IMR-90 (cell line): ENCODE results near the gene SLN. TPM values are rescaled to one million over a fixed set of nuclear protein-coding genes. Genes with fewer than 3 reads are reported as not detected.

Source experiments
- ATAC-seq: fragments of 200-7000 bp; cut with Tn5 transposase; 2 replicates; pipeline ENCODE4 v1.9.1; 2020; ENCODE audit warnings: low read depth, mild to moderate bottlenecking, moderate library complexity
- BruUV-seq: library from RNA; stranded (reverse); fragments of 400-500 nt; replicated peaks from 2 replicates; lab custom pipeline; 2021; lab: Mats Ljungman, UMichigan
- CTCF ChIA-PET: fragments of 300-600 bp; formaldehyde crosslinking; extraction: SDS; loops from one replicate; lab custom pipeline; 2021; ENCODE audit warnings: antibody characterized with exemption; lab: Yijun Ruan, JAX
- POLR2A ChIA-PET: fragments of 300-600 bp; sonication (Branson Sonifier 250); formaldehyde crosslinking; loops from one replicate; lab custom pipeline; 2022; ENCODE audit warnings: antibody characterized with exemption; ENCODE audit not compliant: unreplicated experiment; lab: Charles Lee
- DNase-seq: peaks from one replicate; pipeline ENCODE4 v3.0.0; 2013
- H2AFZ ChIP-seq: replicated peaks from 2 replicates; pipeline ENCODE3; 2013; ENCODE audit warnings: low read length, mild to moderate bottlenecking; ENCODE audit not compliant: poor library complexity
- H2AK5ac ChIP-seq: 2 replicates; pipeline ENCODE4 v1.6.1; 2013; ENCODE audit warnings: low read depth, low read length, inconsistent platforms
- H2AK9ac ChIP-seq: replicated peaks from 2 replicates; pipeline ENCODE3; 2013; ENCODE audit warnings: mild to moderate bottlenecking, low read depth, low read length, moderate library complexity; ENCODE audit not compliant: poor library complexity
- H2BK120ac ChIP-seq: 2 replicates; pipeline ENCODE4 v1.6.1; 2013; ENCODE audit warnings: low read depth, low read length, inconsistent platforms
- H2BK15ac ChIP-seq: 3 replicates; pipeline ENCODE4 v1.6.1; 2013; ENCODE audit warnings: low read depth, low read length, inconsistent platforms
- H2BK20ac ChIP-seq: 2 replicates; pipeline ENCODE4 v1.6.1; 2013; ENCODE audit warnings: low read depth, mild to moderate bottlenecking, inconsistent platforms, low read length, moderate library complexity
- H2BK5ac ChIP-seq: 2 replicates; pipeline ENCODE4 v1.6.1; 2013; ENCODE audit warnings: mild to moderate bottlenecking, low read depth, low read length, inconsistent platforms; ENCODE audit not compliant: poor library complexity, severe bottlenecking
- H3K14ac ChIP-seq: replicated peaks from 2 replicates; pipeline ENCODE4 v1.6.1; 2013; ENCODE audit warnings: low read depth, low read length, inconsistent platforms
- H3K18ac ChIP-seq: 2 replicates; pipeline ENCODE4 v1.6.1; 2013; ENCODE audit warnings: low read depth, low read length, control low read depth
- H3K23ac ChIP-seq: 2 replicates; pipeline ENCODE4 v1.6.1; 2013; ENCODE audit warnings: low read depth, low read length, inconsistent platforms
- H3K27ac ChIP-seq: 2 replicates; pipeline ENCODE4 v1.5.1; 2013; ENCODE audit warnings: mild to moderate bottlenecking, control low read depth, low read length; ENCODE audit not compliant: insufficient read depth
- H3K27me3 ChIP-seq: 2 replicates; pipeline ENCODE4 v1.6.1; 2013; ENCODE audit warnings: low read length; ENCODE audit not compliant: control insufficient read depth, insufficient read depth
- H3K36me3 ChIP-seq: 2 replicates; pipeline ENCODE4 v1.6.1; 2013; ENCODE audit warnings: low read length, mixed read lengths; ENCODE audit not compliant: control insufficient read depth, insufficient read depth
- H3K4ac ChIP-seq: 2 replicates; pipeline ENCODE4 v1.6.1; 2013; ENCODE audit warnings: low read depth, low read length, inconsistent platforms
- H3K4me1 ChIP-seq: 2 replicates; pipeline ENCODE4 v1.6.1; 2013; ENCODE audit warnings: low read length, mixed read lengths; ENCODE audit not compliant: control insufficient read depth, insufficient read depth
- H3K4me2 ChIP-seq: 2 replicates; pipeline ENCODE4 v1.6.1; 2013; ENCODE audit warnings: low read depth, mild to moderate bottlenecking, control low read depth, low read length, moderate library complexity
- H3K4me3 ChIP-seq: 2 replicates; pipeline ENCODE4 v1.5.1; 2013; ENCODE audit warnings: low read depth, mild to moderate bottlenecking, control low read depth, low read length, moderate library complexity; ENCODE audit not compliant: insufficient read depth
- H3K56ac ChIP-seq: 2 replicates; pipeline ENCODE4 v1.6.1; 2013; ENCODE audit warnings: low read length, inconsistent platforms; ENCODE audit not compliant: insufficient read depth; ENCODE audit errors: extremely low read depth
- H3K79me1 ChIP-seq, 2 experiments: 2 replicates each; pipeline ENCODE4 v1.6.1; 2013; ENCODE audit warnings: low read length in 2 of 2, inconsistent platforms in 1 of 2, low read depth in 1 of 2
- H3K9ac ChIP-seq: 2 replicates; pipeline ENCODE4 v1.6.1; 2013; ENCODE audit warnings: low read depth, low read length, control low read depth
- H3K9me1 ChIP-seq: 2 replicates; pipeline ENCODE4 v1.6.1; 2013; ENCODE audit warnings: low read length, inconsistent platforms; ENCODE audit not compliant: insufficient read depth
- H3K9me3 ChIP-seq: 2 replicates; pipeline ENCODE4 v1.6.1; 2013; ENCODE audit warnings: low read length; ENCODE audit not compliant: control insufficient read depth, insufficient read depth
- H4K20me1 ChIP-seq: 2 replicates; pipeline ENCODE4 v1.6.1; 2013; ENCODE audit warnings: low read length, inconsistent platforms; ENCODE audit not compliant: insufficient read depth
- H4K5ac ChIP-seq: 2 replicates; pipeline ENCODE4 v1.6.1; 2013; ENCODE audit warnings: mild to moderate bottlenecking, low read depth, low read length, control low read depth
- H4K8ac ChIP-seq, 2 experiments: 2 replicates each; pipeline ENCODE4 v1.6.1; 2013; ENCODE audit warnings: low read depth in 2 of 2, low read length in 2 of 2, control low read depth in 1 of 2, inconsistent platforms in 1 of 2
- H4K91ac ChIP-seq: 2 replicates; pipeline ENCODE4 v1.6.1; 2013; ENCODE audit warnings: low read depth, low read length, inconsistent platforms; ENCODE audit not compliant: insufficient read depth
- BHLHE40 ChIP-seq: fragments of 150-350 bp; IDR thresholded peaks from 2 replicates; pipeline ENCODE4 v1.6.1; 2016; ENCODE audit warnings: mild to moderate bottlenecking, low read depth, low read length
- CEBPB ChIP-seq: IDR thresholded peaks from 2 replicates; pipeline ENCODE4 v1.6.1; 2012; ENCODE audit warnings: low read depth, low read length, improper control_type of control experiment
- CHD1 ChIP-seq: IDR thresholded peaks from 2 replicates; pipeline ENCODE4 v1.6.1; 2012; ENCODE audit warnings: low read depth, low read length, improper control_type of control experiment
- FOS ChIP-seq: fragments of 150-350 bp; IDR thresholded peaks from 2 replicates; pipeline ENCODE4 v1.6.1; 2016; ENCODE audit warnings: low read depth, low read length
- MAFK ChIP-seq: IDR thresholded peaks from 2 replicates; pipeline ENCODE4 v1.6.1; 2012; ENCODE audit warnings: low read depth, low read length, improper control_type of control experiment
- MAZ ChIP-seq: IDR thresholded peaks from 2 replicates; pipeline ENCODE4 v1.6.1; 2012; ENCODE audit warnings: low read depth, mild to moderate bottlenecking, low read length, improper control_type of control experiment, moderate library complexity, borderline replicate concordance
- MXI1 ChIP-seq: IDR thresholded peaks from 2 replicates; pipeline ENCODE4 v1.6.1; 2012; ENCODE audit warnings: low read depth, mild to moderate bottlenecking, low read length, moderate library complexity, borderline replicate concordance
- NFE2L2 ChIP-seq: fragments of 150-350 bp; IDR thresholded peaks from 2 replicates; pipeline ENCODE4 v1.6.1; 2016; ENCODE audit warnings: low read depth, mild to moderate bottlenecking, low read length
- POLR2A ChIP-seq: IDR thresholded peaks from 2 replicates; pipeline ENCODE4 v1.6.1; 2012; ENCODE audit warnings: mild to moderate bottlenecking, low read depth, low read length
- RAD21 ChIP-seq: IDR thresholded peaks from 2 replicates; pipeline ENCODE4 v1.6.1; 2012; ENCODE audit warnings: low read length, improper control_type of control experiment
- RCOR1 ChIP-seq: IDR thresholded peaks from 2 replicates; pipeline ENCODE4 v1.6.1; 2012; ENCODE audit warnings: mild to moderate bottlenecking, low read length, improper control_type of control experiment; ENCODE audit not compliant: insufficient replicate concordance
- RFX5 ChIP-seq: IDR thresholded peaks from 2 replicates; pipeline ENCODE4 v1.8.0; 2012; ENCODE audit warnings: low read depth, mild to moderate bottlenecking, low read length, moderate library complexity
- SMC3 ChIP-seq: fragments of 150-350 bp; IDR thresholded peaks from 2 replicates; pipeline ENCODE4 v1.6.1; 2016; ENCODE audit warnings: low read depth, mild to moderate bottlenecking, antibody characterized with exemption, low read length, moderate library complexity
- WGBS, 2 experiments: methylation state at CpG; one replicate each; pipeline versions ENCODE4 v1.1.5 to v1.1.7; 2013; ENCODE audit warnings: missing lambda C conversion rate in 2 of 2; ENCODE audit not compliant: insufficient read length in 1 of 2; ENCODE audit errors: extremely low coverage in 2 of 2; 5-methylcytosine and 5-hydroxymethylcytosine counted together
- dilution Hi-C: fragments of 300-500 bp; cut with HindIII; formaldehyde crosslinking; loops from one replicate; pipeline ENCODE4 v1.14.3; 2018; ENCODE audit warnings: low sequenced_read_pairs; ENCODE audit not compliant: unreplicated experiment
- in situ Hi-C: fragments of 300-500 bp; cut with MboI; formaldehyde crosslinking; loops from 3 replicates; pipeline ENCODE4 v1.14.3; 2019; ENCODE audit warnings: low sequenced_read_pairs, inconsistent platforms, mixed read lengths
- intact Hi-C: fragments of 100-400 bp; cut with micrococcal nuclease; formaldehyde crosslinking; loops from 2 replicates; pipeline ENCODE4 v1.10.0; 2022
- polyA plus RNA-seq, 3 experiments: library from polyadenylated mRNA; depleted of rRNA; stranded (reverse); fragments of >200 nt; gene quantifications; 2 replicates each; pipeline ENCODE4 v1.2.3, GENCODE V29; 2012; ENCODE audit warnings: low replicate concordance in 1 of 3
- total RNA-seq: library from RNA; depleted of rRNA; stranded (reverse); fragments of >200 nt; gene quantifications from 2 replicates; pipeline ENCODE4 v1.2.3, GENCODE V29; 2012
- TF ChIP-seq, protein P1 (sequence below): fragments of 150-350 bp; IDR thresholded peaks from 2 replicates; pipeline ENCODE4 v1.6.1; 2017; ENCODE audit warnings: mild to moderate bottlenecking, antibody characterized with exemption, low read length, low read depth
- TF ChIP-seq, protein P2 (sequence below): conservative IDR thresholded peaks from 2 replicates; pipeline ENCODE4 v1.5.1; 2012; ENCODE audit warnings: mild to moderate bottlenecking, low read depth, low read length, improper control_type of control experiment
- TF ChIP-seq, protein P3 (sequence below): fragments of 150-350 bp; IDR thresholded peaks from 2 replicates; pipeline ENCODE4 v1.6.1; 2016; ENCODE audit warnings: low read depth, mild to moderate bottlenecking, low read length, moderate library complexity, borderline replicate concordance

SLN gene
- total and polyA plus RNA-seq, 2 of the 4 experiments (the other 2 are of a cell fraction), result not detected

DNA sequence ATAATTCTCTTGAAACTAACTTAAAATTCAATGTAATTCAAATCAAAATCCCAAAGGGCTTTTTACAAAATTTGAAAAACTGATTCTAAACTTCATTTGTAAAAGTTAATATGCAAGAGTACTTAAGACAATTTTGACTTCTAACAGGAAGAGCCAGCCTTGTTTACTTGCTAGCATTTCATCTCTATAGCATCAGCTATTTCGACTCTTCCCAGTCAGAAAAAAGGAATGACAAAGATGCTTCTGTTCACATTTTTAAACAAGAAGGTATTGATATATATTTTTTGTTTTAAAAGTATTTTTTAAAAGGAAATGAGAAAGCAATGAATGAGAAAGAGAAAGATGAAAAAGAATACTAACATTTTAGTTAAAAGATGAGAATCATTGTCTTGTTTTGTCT, 16.4 kb downstream of the SLN start:
- TF ChIP-seq, protein P1, sequence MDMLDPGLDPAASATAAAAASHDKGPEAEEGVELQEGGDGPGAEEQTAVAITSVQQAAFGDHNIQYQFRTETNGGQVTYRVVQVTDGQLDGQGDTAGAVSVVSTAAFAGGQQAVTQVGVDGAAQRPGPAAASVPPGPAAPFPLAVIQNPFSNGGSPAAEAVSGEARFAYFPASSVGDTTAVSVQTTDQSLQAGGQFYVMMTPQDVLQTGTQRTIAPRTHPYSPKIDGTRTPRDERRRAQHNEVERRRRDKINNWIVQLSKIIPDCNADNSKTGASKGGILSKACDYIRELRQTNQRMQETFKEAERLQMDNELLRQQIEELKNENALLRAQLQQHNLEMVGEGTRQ, result no peak
- TF ChIP-seq, protein P2, sequence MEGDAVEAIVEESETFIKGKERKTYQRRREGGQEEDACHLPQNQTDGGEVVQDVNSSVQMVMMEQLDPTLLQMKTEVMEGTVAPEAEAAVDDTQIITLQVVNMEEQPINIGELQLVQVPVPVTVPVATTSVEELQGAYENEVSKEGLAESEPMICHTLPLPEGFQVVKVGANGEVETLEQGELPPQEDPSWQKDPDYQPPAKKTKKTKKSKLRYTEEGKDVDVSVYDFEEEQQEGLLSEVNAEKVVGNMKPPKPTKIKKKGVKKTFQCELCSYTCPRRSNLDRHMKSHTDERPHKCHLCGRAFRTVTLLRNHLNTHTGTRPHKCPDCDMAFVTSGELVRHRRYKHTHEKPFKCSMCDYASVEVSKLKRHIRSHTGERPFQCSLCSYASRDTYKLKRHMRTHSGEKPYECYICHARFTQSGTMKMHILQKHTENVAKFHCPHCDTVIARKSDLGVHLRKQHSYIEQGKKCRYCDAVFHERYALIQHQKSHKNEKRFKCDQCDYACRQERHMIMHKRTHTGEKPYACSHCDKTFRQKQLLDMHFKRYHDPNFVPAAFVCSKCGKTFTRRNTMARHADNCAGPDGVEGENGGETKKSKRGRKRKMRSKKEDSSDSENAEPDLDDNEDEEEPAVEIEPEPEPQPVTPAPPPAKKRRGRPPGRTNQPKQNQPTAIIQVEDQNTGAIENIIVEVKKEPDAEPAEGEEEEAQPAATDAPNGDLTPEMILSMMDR, result no peak
- TF ChIP-seq CHD1, result no peak
- no peak for TF ChIP-seq CEBPB
- TF ChIP-seq SMC3, result no peak
- TF ChIP-seq, protein P3, sequence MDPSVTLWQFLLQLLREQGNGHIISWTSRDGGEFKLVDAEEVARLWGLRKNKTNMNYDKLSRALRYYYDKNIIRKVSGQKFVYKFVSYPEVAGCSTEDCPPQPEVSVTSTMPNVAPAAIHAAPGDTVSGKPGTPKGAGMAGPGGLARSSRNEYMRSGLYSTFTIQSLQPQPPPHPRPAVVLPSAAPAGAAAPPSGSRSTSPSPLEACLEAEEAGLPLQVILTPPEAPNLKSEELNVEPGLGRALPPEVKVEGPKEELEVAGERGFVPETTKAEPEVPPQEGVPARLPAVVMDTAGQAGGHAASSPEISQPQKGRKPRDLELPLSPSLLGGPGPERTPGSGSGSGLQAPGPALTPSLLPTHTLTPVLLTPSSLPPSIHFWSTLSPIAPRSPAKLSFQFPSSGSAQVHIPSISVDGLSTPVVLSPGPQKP, result no peak
- no peak for TF ChIP-seq POLR2A
- no peak for TF ChIP-seq RCOR1
- TF ChIP-seq MAFK, result no peak
- no peak for TF ChIP-seq RAD21
- no peak for TF ChIP-seq RFX5
- TF ChIP-seq BHLHE40, result no peak
- no peak for TF ChIP-seq MAZ
- TF ChIP-seq NFE2L2, result no peak
- TF ChIP-seq MXI1, result no peak
- TF ChIP-seq FOS, result no peak
- Histone ChIP-seq H3K56ac (peak overlapping the region; percentile 50; the same call in 1 of the 2 replicates), H3K9ac (no peak overlapping the region), H3K4ac (peak overlapping the region; percentile 85; the same call in 1 of the 2 replicates), H3K27ac (peak overlapping the region; percentile 80; the same call in 1 of the 2 replicates), H3K4me3 (no peak overlapping the region), H3K14ac (peak overlapping the region; percentile 88; the same call in 1 of the 2 replicates), H2BK15ac (peak overlapping the region; percentile 93; the same call in 1 of the 3 replicates), H4K5ac (peak overlapping the region; percentile 92; the same call in 1 of the 2 replicates), H3K18ac (peak overlapping the region; percentile 99), H3K79me1 (no peaks in the 10 kb centered on the region), H2BK5ac (peak overlapping the region; percentile 100), H4K91ac (peak overlapping the region; percentile 90), H2BK120ac (peak overlapping the region; percentile 94), H3K9me3 (no peaks in the 10 kb centered on the region), H2BK20ac (peak overlapping the region; percentile 98), H3K36me3 (no peaks in the 10 kb centered on the region), H4K8ac (peak overlapping the region; percentile 32 to 86; a peak in 3 of 4 replicates), H3K9me1 (no peaks in the 10 kb centered on the region), H3K4me1 (peaks cover 12% of the 10 kb centered on the region), H2AFZ (no peak overlapping the region), H4K20me1 (no peaks in the 10 kb centered on the region), H2AK5ac (peak overlapping the region; percentile 78), H2AK9ac (no peak overlapping the region), H3K4me2 (peak overlapping the region; percentile 78; the same call in 1 of the 2 replicates), H3K23ac (peak overlapping the region; percentile 90; the same call in 1 of the 2 replicates), H3K27me3 (no peaks in the 10 kb centered on the region)
- in situ Hi-C loops, result no loop called here
- intact Hi-C loops, result no loop called here
- ATAC-seq (peak; percentile 36; the same call in 1 of the 2 replicates), DNase-seq (peak; percentile 67)
- ChIA-PET CTCF (interaction anchor here (0.7 kb wide), 1 partner anchor 87 kb away, joined by 4 read pairs; no protein-coding TSS in a partner anchor), POLR2A (no interaction called here)
- dilution Hi-C loops, result no loop called here
- no TSS peak for BruUV-seq
- WGBS, 2 experiments, result no CpG with 5 or more reads among the region's 1 CpG
